Prostate gland (tissue), 2 donors: ENCODE results near the gene LRRC66. TPM values are rescaled to one million over a fixed set of nuclear protein-coding genes. Genes with fewer than 3 reads are reported as not detected.

Source experiments
- DNase-seq: peaks from one replicate; pipeline ENCODE4 v3.0.0-alpha.2; 2019; ENCODE audit warnings: low spot score
- H3K27ac ChIP-seq, 2 donors: fragments of 200-600 bp; sonication (generic); 2 replicates each; pipeline ENCODE4 v1.5.1; 2017 to 2019
- H3K27me3 ChIP-seq: fragments of 200-600 bp; sonication (generic); replicated peaks from 2 replicates; pipeline ENCODE4 v1.5.1; 2019; ENCODE audit not compliant: insufficient read depth
- H3K36me3 ChIP-seq, 2 donors: fragments of 200-600 bp; sonication (generic); 1 replicate in 1 of 2; 2 replicates in 1 of 2; pipeline versions ENCODE4 v1.5.1 to v1.8.1; 2017 to 2019
- H3K4me1 ChIP-seq: fragments of 200-600 bp; sonication (generic); replicated peaks from 2 replicates; pipeline ENCODE4 v1.5.1; 2019
- H3K4me3 ChIP-seq, 2 donors: fragments of 200-600 bp; sonication (generic); 2 replicates each; pipeline ENCODE4 v1.5.1; 2017 to 2019
- H3K9me3 ChIP-seq: fragments of 200-600 bp; sonication (generic); 2 replicates; pipeline ENCODE4 v1.5.1; 2017
- CTCF ChIP-seq, 4 experiments: fragments of 200-600 bp in 2 of 4; fragments of 450-650 bp in 2 of 4; sonication (generic) in 2 of 4; IDR thresholded peaks; 1 replicate in 3 of 4; 2 replicates in 1 of 4; pipeline ENCODE4 v1.5.1; 2016 to 2019; ENCODE audit warnings: antibody characterized with exemption in 4 of 4, mild to moderate bottlenecking in 2 of 4, moderate library complexity in 2 of 4
- POLR2A ChIP-seq: fragments of 450-650 bp; IDR thresholded peaks from one replicate; pipeline ENCODE4 v1.6.1; 2016; ENCODE audit warnings: antibody characterized with exemption, mild to moderate bottlenecking
- POLR2AphosphoS5 ChIP-seq: sonication (generic); formaldehyde crosslinking; IDR thresholded peaks from one replicate; pipeline ENCODE4 v1.6.1; 2017; ENCODE audit warnings: antibody characterized with exemption
- WGBS: methylation state at CpG from one replicate; pipeline ENCODE4 v1.1.5; 2018; 5-methylcytosine and 5-hydroxymethylcytosine counted together
- intact Hi-C: fragments of 100-400 bp; cut with DNase I; formaldehyde crosslinking; loops from one replicate; pipeline ENCODE4 v1.14.2; 2022
- total RNA-seq, 2 donors: library from RNA; depleted of rRNA; stranded (reverse); fragments of >200 nt; gene quantifications; one replicate each; pipeline ENCODE4 v1.1.0, GENCODE V29; 2016

Gene LRRC66
- total RNA-seq, 2 donors from 2014 or later: 0.23 TPM; not detected in 1

GRCh38 chr4:52015366-52015765, 4.8 kb downstream of the LRRC66 start:
- 73% methylated on average over 7 of the region's 7 CpGs for WGBS
- no peak for DNase-seq

GRCh38 chr4:52014903-52015302, 5.3 kb downstream of the LRRC66 start:
- WGBS: 62% methylated on average over 1 of the region's 1 CpG
- Histone ChIP-seq H3K4me1 (no peaks in the 10 kb centered on the region), H3K27me3 (no peaks in the 10 kb centered on the region), H3K27ac (no peak overlapping the region), H3K9me3 (no peaks in the 10 kb centered on the region), H3K4me3 (no peak overlapping the region), H3K36me3 (no peaks in the 10 kb centered on the region)
- intact Hi-C loops: no loop called here
- DNase-seq: no peak
- no peak for TF ChIP-seq POLR2A
- no peak for TF ChIP-seq CTCF (IDR thresholded peaks at IDR 0.05)

More at GRCh38 chr4:52015366-52015765, 4.8 kb downstream of the LRRC66 start:
- no peak overlapping the region for H3K27ac ChIP-seq
- no peak for TF ChIP-seq POLR2AphosphoS5
- no peak for TF ChIP-seq POLR2A
- TF ChIP-seq CTCF (IDR thresholded peaks at IDR 0.05): no peak
- H3K9me3 ChIP-seq: no peaks in the 10 kb centered on the region
- no peaks in the 10 kb centered on the region for H3K27me3 ChIP-seq
- intact Hi-C loops: no loop called here
- H3K4me1 ChIP-seq: no peaks in the 10 kb centered on the region
- no peak overlapping the region for H3K4me3 ChIP-seq
- H3K36me3 ChIP-seq: no peaks in the 10 kb centered on the region

- no peaks in the 10 kb centered on the region for H3K27me3 ChIP-seq
- 81% methylated on average over 1 of the region's 1 CpG for WGBS
- TF ChIP-seq POLR2AphosphoS5 (no peak), POLR2A (no peak), CTCF (IDR thresholded peaks at IDR 0.05) (no peak)
Observed at GRCh38 chr4:52012651-52013050, 7.5 kb downstream of the LRRC66 start.

GRCh38 chr4:52010986-52011385, 9.2 kb downstream of the LRRC66 start:
- intact Hi-C loops: no loop called here

More at GRCh38 chr4:52012651-52013050, 7.5 kb downstream of the LRRC66 start:
- DNase-seq: no peak
- no peaks in the 10 kb centered on the region for H3K4me1 ChIP-seq
- intact Hi-C loops: no loop called here
- no peak overlapping the region for H3K27ac ChIP-seq
- H3K36me3 ChIP-seq: no peaks in the 10 kb centered on the region
- no peak overlapping the region for H3K4me3 ChIP-seq
- no peaks in the 10 kb centered on the region for H3K9me3 ChIP-seq

More at GRCh38 chr4:52010986-52011385, 9.2 kb downstream of the LRRC66 start:
- TF ChIP-seq POLR2A (no peak), CTCF (IDR thresholded peaks at IDR 0.05) (no peak), POLR2AphosphoS5 (no peak)
- H3K27ac ChIP-seq: no peak overlapping the region
- H3K9me3 ChIP-seq: no peaks in the 10 kb centered on the region
- DNase-seq: no peak
- H3K4me1 ChIP-seq: no peaks in the 10 kb centered on the region
- H3K27me3 ChIP-seq: no peaks in the 10 kb centered on the region
- 98% methylated on average over 2 of the region's 2 CpGs for WGBS
- no peak overlapping the region for H3K4me3 ChIP-seq
- no peaks in the 10 kb centered on the region for H3K36me3 ChIP-seq
